Germinal center (tissue), 1 donor: ENCODE results near the gene GIN1.
"Not testable (repeated sequence)": the region's sequence is repeated elsewhere in the genome, so short reads cannot be mapped to it uniquely, and the experiment has no call there.

Experiments used
- DNase-seq: peaks from one replicate; pipeline ENCODE4 v3.0.0; 2012; ENCODE audit warnings: mixed read lengths, low spot score

Gene GIN1

GRCh38 chr5:103119765-103120606, at the start of gene GIN1, which contains the start of gene PPIP5K2:
TSS of gene GIN1 (minus strand) at chr5:103120138. CDS start at chr5:103108707, 11,431 bp downstream.
TSS of gene PPIP5K2 (plus strand) at chr5:103120301. CDS start at chr5:103129590, 9,289 bp downstream.
- DNase-seq: peak; percentile 87

GRCh38 chr5:103166706-103167105, 46.8 kb upstream of the GIN1 start:
- no peak for DNase-seq

DNA sequence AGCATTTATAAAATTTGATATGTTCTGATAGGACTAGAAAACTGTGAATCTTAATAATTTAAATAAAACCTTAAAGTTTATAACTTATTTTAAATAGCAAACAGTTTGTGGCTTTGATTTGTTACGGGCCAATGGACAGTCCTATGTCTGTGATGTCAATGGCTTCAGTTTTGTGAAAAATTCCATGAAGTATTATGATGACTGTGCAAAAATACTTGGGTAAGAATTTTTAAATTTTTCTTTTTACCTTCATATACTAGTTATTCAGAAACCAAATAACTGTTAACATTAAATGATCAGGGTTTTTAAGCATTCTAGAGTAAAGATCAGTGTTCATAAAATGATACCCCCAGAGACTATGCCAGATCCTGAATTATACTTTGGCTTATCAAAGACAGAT, 31.2 kb upstream of the GIN1 start:
- no peak for DNase-seq

DNA sequence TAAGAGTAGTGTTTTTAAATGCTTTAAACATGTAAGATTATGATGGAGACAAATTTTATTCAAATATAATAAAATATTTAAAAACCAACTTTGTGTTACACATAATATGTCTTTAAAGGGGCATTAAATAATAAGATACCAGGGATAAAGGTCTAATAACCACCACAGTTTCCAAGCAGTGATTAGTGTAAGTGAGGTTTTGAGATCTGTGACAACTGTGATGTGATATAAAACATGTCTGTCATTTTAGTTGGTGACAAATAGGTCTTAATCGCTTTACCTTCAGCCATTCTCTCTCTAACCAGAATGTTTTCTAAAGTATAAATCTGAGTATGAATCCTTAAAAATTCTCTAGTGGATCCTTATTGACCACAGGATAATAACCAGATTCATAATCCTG, 28.3 kb upstream of the GIN1 start:
- no peak for DNase-seq

DNA sequence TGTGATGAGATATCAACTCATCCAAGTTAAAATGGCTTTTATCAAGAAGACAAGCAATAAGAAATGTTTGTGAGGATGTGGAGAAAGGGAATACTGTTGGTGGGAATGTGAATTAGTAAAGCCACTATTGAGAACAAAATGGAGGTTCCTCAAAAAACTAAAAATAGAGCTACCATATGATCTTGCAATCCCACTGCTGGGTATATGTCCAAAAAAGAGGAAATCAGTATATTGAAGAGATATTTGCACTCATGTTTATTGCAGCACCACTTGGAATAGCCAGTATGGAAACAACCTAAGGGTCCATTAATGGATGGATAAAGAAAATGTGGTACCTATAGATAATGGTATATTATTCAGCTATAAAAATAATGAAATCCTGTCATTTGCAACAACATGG, 25.3 kb upstream of the GIN1 start:
- DNase-seq: no peak

DNA sequence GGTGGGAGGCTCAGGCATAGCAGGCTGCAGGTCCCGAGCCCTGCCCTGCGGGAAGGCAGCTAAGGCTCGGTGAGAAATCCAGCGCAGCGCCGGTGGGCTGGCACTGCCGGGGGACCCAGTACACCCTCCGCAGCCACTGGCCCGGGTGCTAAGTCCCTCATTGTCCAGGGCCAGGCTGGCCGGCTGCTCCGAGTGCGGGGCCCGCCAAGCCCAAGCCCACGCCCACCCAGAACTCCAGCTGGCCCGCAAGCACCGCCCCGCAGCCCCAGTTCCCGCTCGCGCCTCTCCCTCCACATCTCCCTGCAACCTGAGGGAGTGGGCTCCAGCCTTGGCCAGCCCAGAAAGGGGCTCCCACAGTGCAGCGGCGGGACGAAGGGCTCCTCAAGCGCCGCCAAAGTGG, 22.2 kb upstream of the GIN1 start:
- DNase-seq: not testable (repeated sequence)

DNA sequence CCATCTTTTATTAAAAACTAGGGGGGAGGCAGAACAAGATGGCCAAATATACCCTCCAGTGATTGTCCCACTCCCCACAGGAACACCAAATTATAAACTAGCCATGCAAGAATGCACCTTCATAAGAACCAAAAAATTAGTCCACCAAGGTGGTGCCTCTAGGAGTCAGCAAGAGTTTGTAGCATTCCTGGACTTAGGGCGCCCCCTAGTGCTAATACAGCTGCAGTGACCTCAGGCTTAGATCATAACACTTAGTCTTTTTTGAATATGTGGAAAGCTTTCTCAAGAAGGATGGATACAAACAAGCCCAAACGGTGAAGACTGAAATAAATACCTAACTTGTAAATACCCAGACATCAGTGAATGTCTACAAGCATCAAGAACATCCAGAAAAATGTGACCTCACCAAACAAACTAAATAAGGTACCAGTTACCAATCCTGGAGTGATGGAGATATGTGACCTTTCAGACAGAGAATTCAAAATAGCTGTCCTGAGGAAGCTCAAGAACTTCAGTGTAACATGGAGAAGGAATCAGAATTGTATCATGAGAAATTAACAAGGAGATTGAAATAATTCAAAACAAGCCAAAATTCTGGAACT, 19.4 kb upstream of the GIN1 start:
- peak; percentile 67 for DNase-seq

- DNase-seq: no peak
Measured at GRCh38 chr5:103138202-103138690, 18.3 kb upstream of the GIN1 start.

- DNase-seq: no peak
Measured at GRCh38 chr5:103135461-103135860, 15.5 kb upstream of the GIN1 start.

DNA sequence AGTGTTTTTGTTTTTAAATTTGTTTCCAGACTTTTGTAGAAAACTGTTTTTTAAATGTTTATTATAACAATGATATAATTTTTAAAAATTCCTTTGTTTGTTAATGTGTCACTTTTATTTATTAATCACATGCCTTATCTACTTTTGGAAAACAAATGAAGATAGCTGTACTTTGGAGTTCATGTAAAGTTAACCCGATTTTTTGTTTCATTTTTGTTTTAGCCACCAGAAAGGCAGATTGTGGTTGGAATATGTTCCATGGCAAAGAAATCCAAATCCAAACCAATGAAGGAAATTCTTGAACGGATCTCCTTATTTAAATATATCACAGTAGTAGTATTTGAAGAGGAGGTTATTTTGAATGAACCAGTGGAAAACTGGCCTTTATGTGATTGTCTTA, 13.3 kb upstream of the GIN1 start:
- no peak for DNase-seq

- DNase-seq: no peak
Measured at GRCh38 chr5:103132684-103133083, 12.7 kb upstream of the GIN1 start.

DNA sequence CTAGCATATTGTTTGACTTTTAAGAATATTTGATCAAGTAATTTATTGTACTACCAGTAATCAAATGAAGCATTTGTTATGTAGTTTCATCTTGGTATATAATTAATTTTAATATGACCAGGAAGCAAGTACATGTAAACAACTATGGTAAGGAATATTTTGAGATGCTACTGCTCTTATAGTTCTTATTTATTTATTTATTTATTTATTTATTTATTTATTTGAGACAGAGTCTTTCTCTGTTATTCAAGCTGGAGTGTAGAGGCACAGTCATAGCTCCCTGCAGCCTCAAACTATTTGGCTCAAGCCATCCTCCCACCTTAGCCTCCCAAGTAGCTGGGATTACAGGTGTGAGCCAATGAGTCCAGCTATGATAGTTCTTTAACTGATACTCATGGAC, 8.3 kb upstream of the GIN1 start:
- DNase-seq: no peak

DNA sequence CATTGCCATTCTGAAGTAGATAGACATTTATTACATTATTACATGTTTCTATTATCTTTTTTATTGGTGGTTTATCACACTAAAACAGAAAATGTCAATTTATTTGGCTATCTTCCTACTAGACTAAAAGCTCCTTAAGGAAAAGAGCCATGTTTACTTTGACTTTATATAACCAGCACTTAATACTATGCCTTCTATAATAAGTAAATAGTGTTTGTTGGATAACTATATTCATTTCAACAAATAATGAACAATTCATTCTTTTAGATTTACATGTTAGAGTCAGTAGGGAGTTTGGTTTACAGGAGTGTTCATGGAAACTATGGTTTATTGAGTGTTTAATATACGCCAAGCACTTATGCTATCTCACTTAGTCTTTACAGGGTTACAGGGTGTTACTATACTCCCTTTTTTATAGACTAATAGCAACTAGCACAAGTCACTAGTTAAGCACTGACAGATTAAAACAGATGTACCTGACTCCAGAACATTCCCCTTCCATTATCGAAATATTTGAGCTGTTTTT, 7.4 kb upstream of the GIN1 start:
- DNase-seq: no peak

- no peak for DNase-seq
Measured at GRCh38 chr5:103126557-103126956, 6.6 kb upstream of the GIN1 start.

DNA sequence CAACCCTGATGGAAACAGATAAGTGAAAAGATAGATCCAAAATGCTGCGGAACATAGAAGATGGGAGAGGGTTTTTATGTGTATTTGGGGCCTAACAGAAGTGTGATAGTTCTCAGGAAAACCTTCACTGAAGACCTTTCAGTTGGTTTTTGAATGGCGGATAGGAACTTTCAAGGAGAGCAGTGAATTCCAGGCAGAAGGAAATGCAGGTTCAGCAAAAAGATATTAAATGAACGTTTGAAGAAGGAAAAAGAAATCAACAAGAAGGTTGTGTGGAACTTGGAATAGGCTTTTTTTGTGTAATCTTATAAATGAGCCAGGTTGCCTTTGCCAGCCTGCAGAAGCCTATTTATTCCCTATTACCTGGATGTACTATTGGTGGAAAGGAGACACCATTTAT, 2.3 kb upstream of the GIN1 start:
- DNase-seq: no peak

- no peak for DNase-seq
Measured at GRCh38 chr5:103120607-103121200, 766 bp upstream of the GIN1 start.

- DNase-seq: no peak
Measured at GRCh38 chr5:103119070-103119764, 721 bp downstream of the GIN1 start.

DNA sequence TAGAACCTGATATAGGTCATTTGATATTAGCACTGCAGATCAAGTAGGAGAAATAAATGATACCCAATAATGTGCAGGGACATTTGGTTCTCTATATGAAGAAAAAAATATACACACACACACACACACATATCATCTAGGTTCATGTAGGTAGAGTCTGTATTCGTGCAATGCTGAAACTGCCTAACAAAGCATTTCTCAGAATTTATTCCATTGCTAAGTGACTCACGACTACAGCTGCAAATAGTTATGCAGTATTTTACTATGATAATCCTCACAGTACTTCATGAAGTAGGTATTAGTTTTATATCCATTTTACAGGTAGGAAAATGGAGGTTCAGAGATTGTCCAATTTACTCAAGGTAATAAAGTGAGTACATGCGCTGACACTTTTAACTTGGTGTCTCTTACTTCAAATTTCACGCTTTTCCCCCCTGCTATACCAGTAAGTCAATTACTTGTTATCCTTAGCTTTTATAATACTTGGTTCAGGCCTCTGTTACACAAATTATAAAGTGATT, 2.4 kb downstream of the GIN1 start:
- no peak for DNase-seq

GRCh38 chr5:103114440-103114839, 5.5 kb downstream of the GIN1 start:
- DNase-seq: no peak

- no peak for DNase-seq
Measured at GRCh38 chr5:103112910-103113309, 7.0 kb downstream of the GIN1 start.

- DNase-seq: no peak
Measured at GRCh38 chr5:103111468-103111867, 8.5 kb downstream of the GIN1 start.

DNA sequence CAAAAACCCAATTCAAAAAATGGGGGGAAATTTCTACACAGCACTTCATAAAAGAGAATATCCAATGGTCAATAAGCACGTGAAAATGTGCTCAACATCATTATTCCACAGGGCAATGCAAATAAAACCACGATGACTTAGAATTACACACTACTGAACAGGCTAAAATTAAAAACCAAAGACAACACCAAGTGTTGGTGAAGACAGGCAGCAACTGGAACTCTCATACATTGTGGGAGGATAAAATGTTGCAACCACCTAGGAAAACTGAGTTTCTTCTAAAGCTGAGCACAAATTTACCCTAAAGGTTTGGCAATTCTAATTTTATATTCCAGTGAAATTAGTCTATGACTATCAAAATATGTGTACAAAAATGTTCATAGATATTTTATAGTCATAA, 9.5 kb downstream of the GIN1 start:
- no peak for DNase-seq
